H9 (cell line): ENCODE data around the gene NARS2. TPM values are rescaled to one million over a fixed set of nuclear protein-coding genes. Genes with fewer than 3 reads are reported as not detected.

ENCODE experiments used
- DNase-seq: peaks from one replicate; pipeline ENCODE4 v3.0.0-alpha.2; 2017
- H2AFZ ChIP-seq: one replicate; pipeline ENCODE4 v1.6.1; 2013; ENCODE audit warnings: mild to moderate bottlenecking, low read length, control low read depth, moderate library complexity
- H2AK5ac ChIP-seq: 2 replicates; pipeline ENCODE4 v1.6.1; 2013; ENCODE audit warnings: low read length, control low read depth, mixed read lengths; ENCODE audit not compliant: insufficient read length
- H2BK120ac ChIP-seq: one replicate; pipeline ENCODE4 v1.6.1; 2013; ENCODE audit warnings: low read depth, mild to moderate bottlenecking, low read length, control low read depth, inconsistent platforms; ENCODE audit not compliant: poor library complexity, severe bottlenecking
- H2BK12ac ChIP-seq: 2 replicates; pipeline ENCODE4 v1.6.1; 2013; ENCODE audit warnings: low read length, control low read depth, mixed read lengths, low read depth; ENCODE audit not compliant: insufficient read length
- H2BK15ac ChIP-seq: 2 replicates; pipeline ENCODE4 v1.6.1; 2013; ENCODE audit warnings: low read depth, low read length, control low read depth
- H2BK20ac ChIP-seq: one replicate; pipeline ENCODE4 v1.6.1; 2013; ENCODE audit warnings: low read depth, mild to moderate bottlenecking, low read length, control low read depth, inconsistent platforms; ENCODE audit not compliant: poor library complexity, severe bottlenecking
- H2BK5ac ChIP-seq: 2 replicates; pipeline ENCODE4 v1.6.1; 2013; ENCODE audit warnings: low read length, control low read depth, mixed read lengths; ENCODE audit not compliant: insufficient read length
- H3K14ac ChIP-seq: 2 replicates; pipeline ENCODE4 v1.6.1; 2013; ENCODE audit warnings: low read length, control low read depth; ENCODE audit not compliant: insufficient read depth
- H3K18ac ChIP-seq: 2 replicates; pipeline ENCODE4 v1.6.1; 2013; ENCODE audit warnings: low read depth, mild to moderate bottlenecking, mixed read lengths, low read length, control low read depth; ENCODE audit not compliant: insufficient read length
- H3K23ac ChIP-seq: 2 replicates; pipeline ENCODE4 v1.6.1; 2013; ENCODE audit warnings: low read length, control low read depth, mixed read lengths, low read depth; ENCODE audit not compliant: insufficient read length
- H3K23me2 ChIP-seq: 2 replicates; pipeline ENCODE4 v1.6.1; 2013; ENCODE audit warnings: low read depth, mild to moderate bottlenecking, mixed read lengths, low read length, control low read depth; ENCODE audit not compliant: insufficient read length, poor library complexity, severe bottlenecking
- H3K27ac ChIP-seq: 2 replicates; pipeline ENCODE4 v1.5.1; 2013; ENCODE audit warnings: low read length, control low read depth, mixed read lengths, low read depth; ENCODE audit not compliant: insufficient read length
- H3K27me3 ChIP-seq: 2 replicates; pipeline ENCODE4 v1.6.1; 2013; ENCODE audit warnings: low read length, control low read depth, inconsistent platforms; ENCODE audit not compliant: insufficient read depth
- H3K4ac ChIP-seq: 2 replicates; pipeline ENCODE4 v1.6.1; 2013; ENCODE audit warnings: low read depth, mild to moderate bottlenecking, control low read depth, inconsistent platforms, low read length, moderate library complexity
- H3K4me1 ChIP-seq: 2 replicates; pipeline ENCODE4 v1.6.1; 2013; ENCODE audit warnings: low read length, control low read depth, inconsistent platforms; ENCODE audit not compliant: insufficient read depth
- H3K4me2 ChIP-seq: 2 replicates; pipeline ENCODE4 v1.6.1; 2013; ENCODE audit warnings: low read length, control low read depth, mixed read lengths; ENCODE audit not compliant: insufficient read length, insufficient read depth
- H3K56ac ChIP-seq: 2 replicates; pipeline ENCODE4 v1.6.1; 2013; ENCODE audit warnings: low read depth, mild to moderate bottlenecking, mixed read lengths, low read length, control low read depth; ENCODE audit not compliant: insufficient read length
- H3K79me1 ChIP-seq: 2 replicates; pipeline ENCODE4 v1.6.1; 2013; ENCODE audit warnings: low read depth, mild to moderate bottlenecking, moderate library complexity, low read length, control low read depth, inconsistent platforms; ENCODE audit not compliant: insufficient read depth, poor library complexity, severe bottlenecking
- H3K79me2 ChIP-seq: 2 replicates; pipeline ENCODE4 v1.6.1; 2013; ENCODE audit warnings: low read length, control low read depth, inconsistent platforms; ENCODE audit not compliant: insufficient read depth
- H3K9ac ChIP-seq: 2 replicates; pipeline ENCODE4 v1.6.1; 2013; ENCODE audit warnings: low read length, control low read depth, mixed read lengths; ENCODE audit not compliant: insufficient read length; ENCODE audit errors: extremely low read depth
- H3K9me3 ChIP-seq: one replicate; pipeline ENCODE4 v1.6.1; 2013; ENCODE audit warnings: low read depth, low read length, inconsistent platforms; ENCODE audit not compliant: control insufficient read depth
- H3T11ph ChIP-seq: one replicate; pipeline ENCODE4 v1.6.1; 2013; ENCODE audit warnings: mild to moderate bottlenecking, low read length, control low read depth, inconsistent platforms
- H4K20me1 ChIP-seq: one replicate; pipeline ENCODE4 v1.6.1; 2013; ENCODE audit not compliant: control insufficient read depth, insufficient read length, insufficient read depth
- H4K5ac ChIP-seq: 2 replicates; pipeline ENCODE4 v1.6.1; 2013; ENCODE audit warnings: low read depth, mild to moderate bottlenecking, mixed read lengths, low read length, control low read depth; ENCODE audit not compliant: insufficient read length
- H4K8ac ChIP-seq: replicated peaks from 2 replicates; pipeline ENCODE4 v1.6.1; 2013; ENCODE audit warnings: low read length, control low read depth, mixed read lengths, low read depth; ENCODE audit not compliant: insufficient read length
- H4K91ac ChIP-seq: 2 replicates; pipeline ENCODE4 v1.6.1; 2013; ENCODE audit warnings: low read depth, mild to moderate bottlenecking, moderate library complexity, mixed read lengths, low read length, control low read depth; ENCODE audit not compliant: insufficient read length
- H3K27ac Mint-ChIP-seq, 3 experiments: 2 replicates in 2 of 3; 3 replicates in 1 of 3; pipeline ENCODE4 v1.8.0; 2020 to 2021; ENCODE audit warnings: mixed read lengths in 3 of 3, mild to moderate bottlenecking in 1 of 3, moderate library complexity in 1 of 3
- H3K27me3 Mint-ChIP-seq: 2 replicates; pipeline ENCODE4 v1.8.0; 2021; ENCODE audit warnings: low read depth, mild to moderate bottlenecking, moderate library complexity, mixed read lengths
- H3K36me3 Mint-ChIP-seq, 3 experiments: 2 replicates in 2 of 3; 3 replicates in 1 of 3; pipeline ENCODE4 v1.8.0; 2020 to 2021; ENCODE audit warnings: low read depth in 3 of 3, mixed read lengths in 3 of 3; ENCODE audit not compliant: insufficient read depth in 1 of 3
- H3K4me1 Mint-ChIP-seq, 2 experiments: 2 replicates each; pipeline ENCODE4 v1.8.0; 2020; ENCODE audit warnings: mixed read lengths in 2 of 2
- H3K4me3 Mint-ChIP-seq, 2 experiments: 2 replicates in 1 of 2; 3 replicates in 1 of 2; pipeline ENCODE4 v1.8.0; 2020 to 2021; ENCODE audit warnings: mild to moderate bottlenecking in 2 of 2, mixed read lengths in 2 of 2, moderate library complexity in 1 of 2
- H3K9me3 Mint-ChIP-seq, 2 experiments: 2 replicates in 1 of 2; 3 replicates in 1 of 2; pipeline ENCODE4 v1.8.0; 2020; ENCODE audit warnings: mild to moderate bottlenecking in 2 of 2, mixed read lengths in 2 of 2, moderate library complexity in 1 of 2
- CTCF ChIP-seq: fragments of 200-600 bp; sonication (generic); conservative IDR thresholded peaks from 3 replicates; pipeline ENCODE4 v1.8.0; 2021; ENCODE audit warnings: antibody characterized with exemption, mild to moderate bottlenecking
- WGBS: extraction: QIAGEN DNeasy Blood & Tissue Kit; methylation state at CpG from one replicate; pipeline ENCODE4 v1.1.7; 2013; ENCODE audit warnings: missing lambda C conversion rate, low lambda C conversion rate, mixed read lengths; ENCODE audit not compliant: insufficient read length; ENCODE audit errors: extremely low coverage; 5-methylcytosine and 5-hydroxymethylcytosine counted together
- total RNA-seq: library from RNA; stranded (reverse); gene quantifications from 2 replicates; pipeline ENCODE4 v1.2.1, GENCODE V29; 2021

NARS2 gene
- total RNA-seq, 1 experiment from 2014 or later = 29.7 TPM

- no peak overlapping the region for H4K5ac ChIP-seq
- no peak overlapping the region for H3K18ac ChIP-seq
- H2BK120ac ChIP-seq = no peak overlapping the region
- H3K27ac Mint-ChIP-seq = peak overlapping the region in 2 of 3 experiments; percentile 95
- no peak overlapping the region for H4K91ac ChIP-seq
- no peaks in the 10 kb centered on the region for H3K23me2 ChIP-seq
- no peaks in the 10 kb centered on the region for H3K9me3 ChIP-seq
- H2BK15ac ChIP-seq = no peak overlapping the region
- peak overlapping the region in 1 of 2 experiments; percentile 28; a peak in 1 of 5 replicates for H3K4me3 Mint-ChIP-seq
- TF ChIP-seq CTCF = no peak
- H3K56ac ChIP-seq = no peak overlapping the region
- H3K9ac ChIP-seq = no peak overlapping the region
- no peak overlapping the region; the same call in 1 of the 2 replicates for H3K14ac ChIP-seq
- H3K27me3 Mint-ChIP-seq = no peaks in the 10 kb centered on the region
- no peak overlapping the region for H3K23ac ChIP-seq
- H3K4ac ChIP-seq = no peak overlapping the region
- no peaks in the 10 kb centered on the region for H3K27me3 ChIP-seq
- no peak overlapping the region for H2AFZ ChIP-seq
- no peak overlapping the region for H2BK5ac ChIP-seq
- H3K4me1 Mint-ChIP-seq = peaks cover 29 to 36% of the 10 kb centered on the region in 2 experiments
- peaks cover 12 to 23% (median 18%) of the 10 kb centered on the region in 3 experiments for H3K36me3 Mint-ChIP-seq
- H2BK20ac ChIP-seq = no peak overlapping the region
- no peak overlapping the region for H2BK12ac ChIP-seq
- H3K79me1 ChIP-seq = no peaks in the 10 kb centered on the region
- no peak overlapping the region for H3K4me2 ChIP-seq
- H4K20me1 ChIP-seq = no peaks in the 10 kb centered on the region
- H4K8ac ChIP-seq = no peak overlapping the region
- H3K9me3 Mint-ChIP-seq = peaks cover 0 to 6% of the 10 kb centered on the region in 2 experiments; a peak in 2 of 5 replicates
- no peaks in the 10 kb centered on the region for H3K79me2 ChIP-seq
- no peak overlapping the region for H3K27ac ChIP-seq
- no peak for DNase-seq
- no peak overlapping the region for H3T11ph ChIP-seq
- WGBS = no CpG with 5 or more reads among the region's 2 CpGs
- H3K4me1 ChIP-seq = peaks cover 8% of the 10 kb centered on the region
- no peak overlapping the region for H2AK5ac ChIP-seq
These were observed 25.6 kb downstream of the NARS2 start for GRCh38 chr11:78548911-78549590.
